OCI-LY7 (cell line): ENCODE results near the gene PRRG3. TPM values are rescaled to one million over a fixed set of nuclear protein-coding genes. Genes with fewer than 3 reads are reported as not detected.

Source experiments
- BruUV-seq: library from RNA; stranded (reverse); fragments of 400-500 nt; replicated peaks from 2 replicates; lab custom pipeline; 2021; lab: Mats Ljungman, UMichigan
- CTCF ChIA-PET: fragments of 300-600 bp; sonication (Branson Sonifier 250); formaldehyde crosslinking; loops from one replicate; lab custom pipeline; 2022; ENCODE audit warnings: antibody characterized with exemption; ENCODE audit not compliant: unreplicated experiment; lab: Charles Lee
- POLR2A ChIA-PET: fragments of 300-600 bp; sonication (Branson Sonifier 250); formaldehyde crosslinking; loops from one replicate; lab custom pipeline; 2022; ENCODE audit warnings: antibody characterized with exemption; lab: Charles Lee
- DNase-seq: peaks from one replicate; pipeline ENCODE4 v3.0.0-alpha.2; 2015; ENCODE audit warnings: low spot score
- H2AFZ ChIP-seq: fragments of 200-600 bp; sonication (generic), shearing (Covaris generic); 2 replicates; pipeline ENCODE4 v1.6.1; 2014; ENCODE audit warnings: mild to moderate bottlenecking, antibody characterized with exemption, low read length, moderate library complexity
- H3K27ac ChIP-seq: fragments of 200-600 bp; sonication (generic); 2 replicates; pipeline ENCODE4 v1.5.1; 2014; ENCODE audit warnings: mixed run types, low read depth, mild to moderate bottlenecking, moderate library complexity, low read length, inconsistent platforms; ENCODE audit not compliant: poor library complexity, severe bottlenecking
- H3K36me3 ChIP-seq: fragments of 200-600 bp; sonication (generic); 2 replicates; pipeline ENCODE4 v1.6.1; 2014; ENCODE audit warnings: mild to moderate bottlenecking, antibody characterized with exemption, low read length, moderate library complexity, mixed read lengths; ENCODE audit not compliant: insufficient read depth
- H3K4me1 ChIP-seq: fragments of 200-600 bp; sonication (generic); 2 replicates; pipeline ENCODE4 v1.5.1; 2014; ENCODE audit warnings: mild to moderate bottlenecking, low read length; ENCODE audit not compliant: insufficient read depth, poor library complexity, severe bottlenecking
- H3K4me2 ChIP-seq: fragments of 200-600 bp; sonication (generic); 2 replicates; pipeline ENCODE4 v1.6.1; 2014; ENCODE audit warnings: mild to moderate bottlenecking, low read length
- H3K4me3 ChIP-seq: fragments of 200-600 bp; sonication (generic); 2 replicates; pipeline ENCODE4 v1.5.1; 2014; ENCODE audit warnings: mild to moderate bottlenecking, low read depth, low read length; ENCODE audit not compliant: poor library complexity, severe bottlenecking
- H3K79me2 ChIP-seq: fragments of 200-600 bp; sonication (generic); 2 replicates; pipeline ENCODE4 v1.6.1; 2016; ENCODE audit warnings: low read depth, mild to moderate bottlenecking, low read length, moderate library complexity, mixed read lengths; ENCODE audit not compliant: insufficient read depth
- H3K9me2 ChIP-seq: fragments of 200-600 bp; sonication (generic); 2 replicates; pipeline ENCODE4 v1.6.1; 2016; ENCODE audit warnings: mild to moderate bottlenecking, low read length, mixed read lengths; ENCODE audit not compliant: insufficient read depth
- H3K9me3 ChIP-seq: fragments of 200-600 bp; sonication (generic); 2 replicates; pipeline ENCODE4 v1.6.1; 2014; ENCODE audit warnings: mild to moderate bottlenecking, mixed run types, low read length, mixed read lengths
- H4K20me1 ChIP-seq: fragments of 200-600 bp; sonication (generic); 2 replicates; pipeline ENCODE4 v1.6.1; 2014; ENCODE audit warnings: mild to moderate bottlenecking, antibody characterized with exemption, low read length, moderate library complexity, mixed read lengths; ENCODE audit not compliant: insufficient read depth
- CTCF ChIP-seq: fragments of 200-600 bp; sonication (generic); conservative IDR thresholded peaks from 2 replicates; pipeline ENCODE4 v1.5.1; 2014; ENCODE audit warnings: mild to moderate bottlenecking, antibody characterized with exemption, low read length, moderate library complexity, mixed read lengths
- EZH2phosphoT487 ChIP-seq: fragments of 200-600 bp; sonication (generic); IDR thresholded peaks from 2 replicates; pipeline ENCODE4 v1.6.1; 2018; ENCODE audit warnings: low read depth, borderline replicate concordance, mild to moderate bottlenecking, mixed run types, antibody characterized with exemption, low read length, moderate library complexity, mixed read lengths
- intact Hi-C: fragments of 100-400 bp; cut with micrococcal nuclease; formaldehyde crosslinking; loops from one replicate; pipeline ENCODE4 v1.10.0; 2022; ENCODE audit not compliant: unreplicated experiment
- total RNA-seq, 2 experiments: library from RNA; depleted of rRNA in 1 of 2; stranded (reverse); fragments of >200 nt in 1 of 2; shearing (Covaris generic) in 1 of 2; gene quantifications; 2 replicates each; pipeline ENCODE4 v1.2.3, GENCODE V29; 2014 to 2022

The PRRG3 gene
- total RNA-seq, 2 experiments from 2014 or later, result not detected

GRCh38 chrX:151738751-151739150 is 43.5 kb downstream of the PRRG3 start:
- Histone ChIP-seq H4K20me1 (no peaks in the 10 kb centered on the region), H3K9me3 (no peaks in the 10 kb centered on the region), H3K9me2 (no peaks in the 10 kb centered on the region), H3K27ac (no peak overlapping the region), H2AFZ (no peak overlapping the region), H3K4me2 (no peak overlapping the region), H3K4me1 (no peaks in the 10 kb centered on the region), H3K79me2 (no peaks in the 10 kb centered on the region), H3K36me3 (no peaks in the 10 kb centered on the region), H3K4me3 (no peak overlapping the region)
- DNase-seq, result no peak
- no peak for TF ChIP-seq CTCF
- TF ChIP-seq EZH2phosphoT487, result no peak
- BruUV-seq, result no TSS peak
- POLR2A ChIA-PET, result no interaction called here
- CTCF ChIA-PET, result no interaction called here
- intact Hi-C loops, result no loop called here

- H3K9me3 ChIP-seq, result no peaks in the 10 kb centered on the region
- CTCF ChIA-PET, result no interaction called here
- no peak overlapping the region for H3K4me2 ChIP-seq
- no peaks in the 10 kb centered on the region for H4K20me1 ChIP-seq
- DNase-seq, result no peak
- H3K36me3 ChIP-seq, result no peaks in the 10 kb centered on the region
- H3K79me2 ChIP-seq, result no peaks in the 10 kb centered on the region
- POLR2A ChIA-PET, result no interaction called here
- no peaks in the 10 kb centered on the region for H3K9me2 ChIP-seq
- intact Hi-C loops, result no loop called here
- no peak overlapping the region for H3K27ac ChIP-seq
- H3K4me3 ChIP-seq, result no peak overlapping the region
- no TSS peak for BruUV-seq
- TF ChIP-seq EZH2phosphoT487 (no peak), CTCF (no peak)
- H3K4me1 ChIP-seq, result no peaks in the 10 kb centered on the region
- no peak overlapping the region for H2AFZ ChIP-seq
Observed at GRCh38 chrX:151741606-151742005, 46.3 kb downstream of the PRRG3 start.

- TF ChIP-seq CTCF (no peak), EZH2phosphoT487 (no peak)
- POLR2A ChIA-PET, result no interaction called here
- no peak overlapping the region for H3K4me3 ChIP-seq
- H4K20me1 ChIP-seq, result no peaks in the 10 kb centered on the region
- no peaks in the 10 kb centered on the region for H3K4me1 ChIP-seq
- intact Hi-C loops, result no loop called here
- no TSS peak for BruUV-seq
- no peaks in the 10 kb centered on the region for H3K9me3 ChIP-seq
- H3K27ac ChIP-seq, result no peak overlapping the region
- H3K9me2 ChIP-seq, result no peaks in the 10 kb centered on the region
- no peak for DNase-seq
- H3K79me2 ChIP-seq, result no peaks in the 10 kb centered on the region
- no peak overlapping the region for H2AFZ ChIP-seq
- CTCF ChIA-PET, result no interaction called here
- no peak overlapping the region for H3K4me2 ChIP-seq
- H3K36me3 ChIP-seq, result no peaks in the 10 kb centered on the region
Observed at GRCh38 chrX:151742311-151742710, 47.1 kb downstream of the PRRG3 start.
